Measurements from ENCODE around the gene MTHFS.

MTHFS gene

GRCh38 chr15:79816571-79816970, 80.2 kb downstream of the MTHFS start:
- CTCF ChIA-PET, result no interaction called here
- POLR2A ChIA-PET, result no interaction called here
- TF ChIP-seq L3MBTL2 (conservative IDR thresholded peaks at IDR 0.05), result no peak
- TF ChIP-seq FOXK2 (IDR thresholded peaks at IDR 0.05), result no peak
- TF ChIP-seq ELF4 (IDR thresholded peaks at IDR 0.05), result no peak
- TF ChIP-seq ARNT (IDR thresholded peaks at IDR 0.05), result no peak
- no peak for TF ChIP-seq TARDBP (IDR thresholded peaks at IDR 0.05)
- TF ChIP-seq SP1 (IDR thresholded peaks at IDR 0.05), result no peak
- TF ChIP-seq SUZ12 (IDR thresholded peaks at IDR 0.05), result no peak
- no peak for TF ChIP-seq LEF1 (IDR thresholded peaks at IDR 0.05; ENCODE audit: borderline replicate concordance)
- TF ChIP-seq NFRKB (IDR thresholded peaks at IDR 0.05), result no peak
- TF ChIP-seq PKNOX1 (IDR thresholded peaks at IDR 0.05), result no peak
- TF ChIP-seq FOXA1 (IDR thresholded peaks at IDR 0.05), result no peak
- TF ChIP-seq FOXM1 (IDR thresholded peaks at IDR 0.05; ENCODE audit: borderline replicate concordance), result no peak
- no peak for TF ChIP-seq ZNF384 (IDR thresholded peaks at IDR 0.05)
- TF ChIP-seq HDGF (IDR thresholded peaks at IDR 0.05; ENCODE audit: borderline replicate concordance), result no peak
- TF ChIP-seq BHLHE40 (IDR thresholded peaks at IDR 0.05; ENCODE audit: borderline replicate concordance), result no peak
- no peak for DNase-seq (ENCODE audit: extremely low spot score)

- CTCF ChIA-PET, result no interaction called here
- DNase-seq (ENCODE audit: extremely low spot score), result no peak
- POLR2A ChIA-PET, result no interaction called here
- TF ChIP-seq PKNOX1 (IDR thresholded peaks at IDR 0.05) (no peak), LEF1 (IDR thresholded peaks at IDR 0.05; ENCODE audit: borderline replicate concordance) (no peak), FOXM1 (IDR thresholded peaks at IDR 0.05; ENCODE audit: borderline replicate concordance) (no peak), BHLHE40 (IDR thresholded peaks at IDR 0.05; ENCODE audit: borderline replicate concordance) (no peak), ZNF384 (IDR thresholded peaks at IDR 0.05) (no peak), TARDBP (IDR thresholded peaks at IDR 0.05) (no peak)
Measured at GRCh38 chr15:79815468-79815867, 81.3 kb downstream of the MTHFS start.

GRCh38 chr15:79812541-79812940, 84.3 kb downstream of the MTHFS start:
- CTCF ChIA-PET, result interaction anchor here (0.5 kb wide), 1 partner anchor 536 kb away, joined by 5 read pairs; no protein-coding TSS in a partner anchor
- TF ChIP-seq FOXK2 (IDR thresholded peaks at IDR 0.05) (no peak), HDGF (IDR thresholded peaks at IDR 0.05; ENCODE audit: borderline replicate concordance) (no peak), LEF1 (IDR thresholded peaks at IDR 0.05; ENCODE audit: borderline replicate concordance) (no peak), ARNT (IDR thresholded peaks at IDR 0.05) (no peak), TARDBP (IDR thresholded peaks at IDR 0.05) (no peak), FOXM1 (IDR thresholded peaks at IDR 0.05; ENCODE audit: borderline replicate concordance) (no peak), PKNOX1 (IDR thresholded peaks at IDR 0.05) (no peak), ELF4 (IDR thresholded peaks at IDR 0.05) (no peak)

GRCh38 chr15:79811406-79812405, 85.1 kb downstream of the MTHFS start:
- no peak for DNase-seq (ENCODE audit: extremely low spot score)
- ChIA-PET POLR2A (no interaction called here), CTCF (no interaction called here)
- TF ChIP-seq PKNOX1 (IDR thresholded peaks at IDR 0.05) (no peak), LEF1 (IDR thresholded peaks at IDR 0.05; ENCODE audit: borderline replicate concordance) (no peak), FOXM1 (IDR thresholded peaks at IDR 0.05; ENCODE audit: borderline replicate concordance) (no peak), BHLHE40 (IDR thresholded peaks at IDR 0.05; ENCODE audit: borderline replicate concordance) (no peak), SUZ12 (IDR thresholded peaks at IDR 0.05) (no peak), ARNT (IDR thresholded peaks at IDR 0.05) (no peak), FOXK2 (IDR thresholded peaks at IDR 0.05) (no peak), FOXA1 (IDR thresholded peaks at IDR 0.05) (no peak), SP1 (IDR thresholded peaks at IDR 0.05) (no peak), ELF4 (IDR thresholded peaks at IDR 0.05) (no peak), ZNF384 (IDR thresholded peaks at IDR 0.05) (no peak), TARDBP (IDR thresholded peaks at IDR 0.05) (no peak), L3MBTL2 (conservative IDR thresholded peaks at IDR 0.05) (no peak), HDGF (IDR thresholded peaks at IDR 0.05; ENCODE audit: borderline replicate concordance) (no peak), CTBP1 (IDR thresholded peaks at IDR 0.05; ENCODE audit: borderline replicate concordance) (no peak), NFRKB (IDR thresholded peaks at IDR 0.05) (no peak)

More at GRCh38 chr15:79812541-79812940, 84.3 kb downstream of the MTHFS start:
- POLR2A ChIA-PET, result interaction anchor here (0.5 kb wide), 1 partner anchor 340 kb away, joined by 3 read pairs; no protein-coding TSS in a partner anchor
- DNase-seq (ENCODE audit: extremely low spot score), result no peak

GRCh38 chr15:79804838-79805237, 92.0 kb downstream of the MTHFS start:
- TF ChIP-seq FOXM1 (IDR thresholded peaks at IDR 0.05; ENCODE audit: borderline replicate concordance) (no peak), TARDBP (IDR thresholded peaks at IDR 0.05) (no peak), FOXK2 (IDR thresholded peaks at IDR 0.05) (no peak), SP1 (IDR thresholded peaks at IDR 0.05) (no peak), LEF1 (IDR thresholded peaks at IDR 0.05; ENCODE audit: borderline replicate concordance) (no peak), L3MBTL2 (conservative IDR thresholded peaks at IDR 0.05) (no peak), BHLHE40 (IDR thresholded peaks at IDR 0.05; ENCODE audit: borderline replicate concordance) (no peak), ELF4 (IDR thresholded peaks at IDR 0.05) (no peak), NFRKB (IDR thresholded peaks at IDR 0.05) (no peak), PKNOX1 (IDR thresholded peaks at IDR 0.05) (no peak), ARNT (IDR thresholded peaks at IDR 0.05) (no peak), SUZ12 (IDR thresholded peaks at IDR 0.05) (no peak), ZNF384 (IDR thresholded peaks at IDR 0.05) (no peak)

More at GRCh38 chr15:79804838-79805237, 92.0 kb downstream of the MTHFS start:
- POLR2A ChIA-PET, result no interaction called here
- DNase-seq (ENCODE audit: extremely low spot score), result no peak
- CTCF ChIA-PET, result no interaction called here

Measured in HEK293T (cell line).